ENCODE measurements around the gene FANCI. TPM values are rescaled to one million over a fixed set of nuclear protein-coding genes. Genes with fewer than 3 reads are reported as not detected.

Gene FANCI
- total and polyA plus RNA-seq, 7 donors: 2.0 to 16.0 (median 2.8) TPM

GRCh38 chr15:89335298-89336041 is 91.7 kb downstream of the FANCI start:
- TF ChIP-seq POLR2A (IDR thresholded peaks at IDR 0.05): no peak
- Histone ChIP-seq H3K36me3 (peaks cover 8 to 30% (median 17%) of the 10 kb centered on the region in 4 donors), H3K4me3 (peak overlapping the region; percentile 19 to 98 (median 72)), H3K4me1 (peaks cover 0 to 45% (median 42%) of the 10 kb centered on the region in 4 donors), H3K27me3 (no peaks in the 10 kb centered on the region), H3K9me3 (no peaks in the 10 kb centered on the region), H3K27ac (peak overlapping the region; percentile 70 to 94 (median 86))
- peak; percentile 74 for DNase-seq
- 7 to 11% methylated on average over 40 of the region's 40 CpGs for WGBS, 2 donors
- intact Hi-C loops (cut with DNase I): loop anchor here (1.0 to 10.0 kb wide), 2 partner anchors 92 to 239 kb away; partner anchors contain the start of genes FANCI and TICRR

GRCh38 chr15:89338036-89338435 is 94.3 kb downstream of the FANCI start:
- intact Hi-C loops (cut with DNase I): loop anchor here (10.0 kb wide), 1 partner anchor 237 kb away; the partner anchor contains the start of gene TICRR
- H3K27ac ChIP-seq: no peak overlapping the region
- DNase-seq: peak; percentile 30
- H3K9me3 ChIP-seq: no peaks in the 10 kb centered on the region
- TF ChIP-seq POLR2A (IDR thresholded peaks at IDR 0.05) (no peak), EP300 (IDR thresholded peaks at IDR 0.05) (no peak), POLR2AphosphoS5 (IDR thresholded peaks at IDR 0.05) (no peak), CTCF (IDR thresholded peaks at IDR 0.05) (no peak)
- H3K36me3 ChIP-seq: peaks cover 0 to 4% (median 2%) of the 10 kb centered on the region in 4 donors
- H3K27me3 ChIP-seq: no peaks in the 10 kb centered on the region
- no peak overlapping the region for H3K4me3 ChIP-seq
- peaks cover 0 to 20% (median 17%) of the 10 kb centered on the region in 4 donors for H3K4me1 ChIP-seq
- WGBS, 2 donors: 78 to 79% methylated on average over 6 of the region's 6 CpGs

GRCh38 chr15:89340573-89340972 is 96.8 kb downstream of the FANCI start:
- H3K27ac ChIP-seq: no peak overlapping the region
- H3K4me3 ChIP-seq: no peak overlapping the region
- H3K9me3 ChIP-seq: no peaks in the 10 kb centered on the region
- intact Hi-C loops (cut with DNase I): no loop called here
- peaks cover 0 to 13% (median 0%) of the 10 kb centered on the region in 3 donors for H3K27me3 ChIP-seq
- peaks cover 0 to 3% (median 3%) of the 10 kb centered on the region in 4 donors for H3K4me1 ChIP-seq
- no peaks in the 10 kb centered on the region for H3K36me3 ChIP-seq
- no peak for DNase-seq
- no peak for TF ChIP-seq POLR2AphosphoS5 (IDR thresholded peaks at IDR 0.05)
- no peak for TF ChIP-seq POLR2A (IDR thresholded peaks at IDR 0.05)
- no peak for TF ChIP-seq CTCF (IDR thresholded peaks at IDR 0.05)
- TF ChIP-seq EP300 (IDR thresholded peaks at IDR 0.05): no peak
- 52 to 76% methylated on average over 7 of the region's 7 CpGs for WGBS, 2 donors

GRCh38 chr15:89341316-89342005 is 97.7 kb downstream of the FANCI start:
- no peak for TF ChIP-seq CTCF (IDR thresholded peaks at IDR 0.05)
- no peak for DNase-seq
- WGBS, 2 donors: 45 to 80% methylated on average over 8 of the region's 8 CpGs
- Histone ChIP-seq H3K4me1 (no peaks in the 10 kb centered on the region), H3K36me3 (no peaks in the 10 kb centered on the region), H3K9me3 (no peaks in the 10 kb centered on the region), H3K27me3 (peaks cover 0 to 20% (median 0%) of the 10 kb centered on the region in 3 donors), H3K4me3 (no peak overlapping the region), H3K27ac (no peak overlapping the region)
- intact Hi-C loops (cut with DNase I): no loop called here

GRCh38 chr15:89342840-89343239 is 99.1 kb downstream of the FANCI start:
- 89 to 92% methylated on average over 3 of the region's 3 CpGs for WGBS, 2 donors
- no peak for DNase-seq

More at GRCh38 chr15:89342840-89343239, 99.1 kb downstream of the FANCI start:
- intact Hi-C loops (cut with DNase I): no loop called here
- H3K9me3 ChIP-seq: no peaks in the 10 kb centered on the region
- no peaks in the 10 kb centered on the region for H3K36me3 ChIP-seq
- peaks cover 0 to 27% (median 0%) of the 10 kb centered on the region in 3 donors for H3K27me3 ChIP-seq
- H3K4me1 ChIP-seq: no peaks in the 10 kb centered on the region
- no peak for TF ChIP-seq EP300 (IDR thresholded peaks at IDR 0.05)
- H3K4me3 ChIP-seq: no peak overlapping the region
- H3K27ac ChIP-seq: no peak overlapping the region

Measured in sigmoid colon (tissue), 7 donors.